ENCODE results near the gene SLC9A3. TPM values are rescaled to one million over a fixed set of nuclear protein-coding genes. Genes with fewer than 3 reads are reported as not detected.

The SLC9A3 gene
- total and polyA plus RNA-seq, 4 donors, result 2.3 to 7.2 (median 4.3) TPM

- Histone ChIP-seq H3K9me3 (ENCODE audit: control insufficient read depth, insufficient read depth, low read length) (peaks cover 2% of the 10 kb centered on the region), H3K4me3 (ENCODE audit: low read depth, low read length) (no peak overlapping the region), H3K27ac (ENCODE audit: low read depth, low read length) (no peak overlapping the region), H3K4me1 (ENCODE audit: control insufficient read depth, insufficient read depth, low read length) (no peaks in the 10 kb centered on the region), H3K27me3 (ENCODE audit: control insufficient read depth, insufficient read depth, low read length) (peaks cover 31% of the 10 kb centered on the region), H3K36me3 (ENCODE audit: control insufficient read depth, insufficient read depth, low read length) (no peaks in the 10 kb centered on the region)
- 78% methylated on average over 6 of the region's 8 CpGs for WGBS (ENCODE audit: insufficient coverage)
- DNase-seq (ENCODE audit: low read depth in 4 of 6, low spot score in 6 of 6), result no peak
These were observed 44.6 kb upstream of the SLC9A3 start for GRCh38 chr5:568809-569208.

- no peak for DNase-seq (ENCODE audit: low read depth in 4 of 6, low spot score in 6 of 6)
- Histone ChIP-seq H3K9me3 (ENCODE audit: control insufficient read depth, insufficient read depth, low read length) (peaks cover 2% of the 10 kb centered on the region), H3K4me3 (ENCODE audit: low read depth, low read length) (no peak overlapping the region), H3K4me1 (ENCODE audit: control insufficient read depth, insufficient read depth, low read length) (no peaks in the 10 kb centered on the region), H3K36me3 (ENCODE audit: control insufficient read depth, insufficient read depth, low read length) (no peaks in the 10 kb centered on the region), H3K27ac (ENCODE audit: low read depth, low read length) (no peak overlapping the region), H3K27me3 (ENCODE audit: control insufficient read depth, insufficient read depth, low read length) (peaks cover 30% of the 10 kb centered on the region)
- WGBS (ENCODE audit: insufficient coverage), result 67% methylated on average over 27 of the region's 27 CpGs
These were observed 44.0 kb upstream of the SLC9A3 start for GRCh38 chr5:568061-568781.

DNA sequence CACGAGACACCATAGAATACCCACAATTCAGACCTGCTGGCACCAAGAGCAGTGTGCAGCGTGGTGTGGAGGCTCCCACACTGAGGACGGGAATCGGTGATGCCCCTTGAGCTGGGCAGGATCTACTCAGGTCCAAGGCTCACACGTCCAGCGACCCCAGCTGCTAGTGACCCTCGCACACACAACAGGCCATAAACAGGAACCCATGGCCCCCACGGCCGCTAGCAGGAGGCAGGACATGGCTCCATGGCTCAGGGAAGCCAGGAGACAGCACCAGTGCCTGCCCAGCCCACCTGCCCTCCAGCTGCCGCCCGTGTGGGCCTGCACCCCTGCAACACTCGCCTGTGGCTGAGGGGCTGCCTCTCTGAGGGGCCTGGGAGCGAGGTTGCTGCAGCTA, 43.4 kb upstream of the SLC9A3 start:
- WGBS (ENCODE audit: insufficient coverage), result 85% methylated on average over 12 of the region's 13 CpGs
- H3K9me3 ChIP-seq (ENCODE audit: control insufficient read depth, insufficient read depth, low read length), result peaks cover 2% of the 10 kb centered on the region
- H3K27me3 ChIP-seq (ENCODE audit: control insufficient read depth, insufficient read depth, low read length), result peaks cover 30% of the 10 kb centered on the region
- no peak overlapping the region for H3K4me3 ChIP-seq (ENCODE audit: low read depth, low read length)
- DNase-seq (ENCODE audit: low read depth in 4 of 6, low spot score in 6 of 6), result no peak
- H3K4me1 ChIP-seq (ENCODE audit: control insufficient read depth, insufficient read depth, low read length), result no peaks in the 10 kb centered on the region
- H3K27ac ChIP-seq (ENCODE audit: low read depth, low read length), result no peak overlapping the region
- H3K36me3 ChIP-seq (ENCODE audit: control insufficient read depth, insufficient read depth, low read length), result no peaks in the 10 kb centered on the region

- Histone ChIP-seq H3K27ac (ENCODE audit: low read depth, low read length) (no peak overlapping the region), H3K9me3 (ENCODE audit: control insufficient read depth, insufficient read depth, low read length) (peaks cover 2% of the 10 kb centered on the region), H3K27me3 (ENCODE audit: control insufficient read depth, insufficient read depth, low read length) (peaks cover 30% of the 10 kb centered on the region), H3K4me1 (ENCODE audit: control insufficient read depth, insufficient read depth, low read length) (no peaks in the 10 kb centered on the region), H3K36me3 (ENCODE audit: control insufficient read depth, insufficient read depth, low read length) (no peaks in the 10 kb centered on the region), H3K4me3 (ENCODE audit: low read depth, low read length) (no peak overlapping the region)
- 88% methylated on average over 13 of the region's 16 CpGs for WGBS (ENCODE audit: insufficient coverage)
- DNase-seq (ENCODE audit: low read depth in 4 of 6, low spot score in 6 of 6), result no peak
These were observed 42.5 kb upstream of the SLC9A3 start for GRCh38 chr5:566636-567309.

- no peak overlapping the region for H3K27ac ChIP-seq (ENCODE audit: low read depth, low read length)
- H3K36me3 ChIP-seq (ENCODE audit: control insufficient read depth, insufficient read depth, low read length), result no peaks in the 10 kb centered on the region
- DNase-seq (ENCODE audit: low read depth in 4 of 6, low spot score in 6 of 6), result no peak
- H3K4me3 ChIP-seq (ENCODE audit: low read depth, low read length), result no peak overlapping the region
- WGBS (ENCODE audit: insufficient coverage), result 35% methylated on average over 17 of the region's 20 CpGs
- peaks cover 38% of the 10 kb centered on the region for H3K27me3 ChIP-seq (ENCODE audit: control insufficient read depth, insufficient read depth, low read length)
- H3K9me3 ChIP-seq (ENCODE audit: control insufficient read depth, insufficient read depth, low read length), result peaks cover 2% of the 10 kb centered on the region
- no peaks in the 10 kb centered on the region for H3K4me1 ChIP-seq (ENCODE audit: control insufficient read depth, insufficient read depth, low read length)
These were observed 41.7 kb upstream of the SLC9A3 start for GRCh38 chr5:565782-566440.

GRCh38 chr5:561408-561807, 37.2 kb upstream of the SLC9A3 start:
- peaks cover 25% of the 10 kb centered on the region for H3K27me3 ChIP-seq (ENCODE audit: control insufficient read depth, insufficient read depth, low read length)
- 74% methylated on average over 21 of the region's 21 CpGs for WGBS (ENCODE audit: insufficient coverage)
- H3K36me3 ChIP-seq (ENCODE audit: control insufficient read depth, insufficient read depth, low read length), result no peaks in the 10 kb centered on the region
- no peak overlapping the region for H3K27ac ChIP-seq (ENCODE audit: low read depth, low read length)
- H3K4me3 ChIP-seq (ENCODE audit: low read depth, low read length), result no peak overlapping the region
- DNase-seq (ENCODE audit: low read depth in 4 of 6, low spot score in 6 of 6), result no peak
- H3K4me1 ChIP-seq (ENCODE audit: control insufficient read depth, insufficient read depth, low read length), result no peaks in the 10 kb centered on the region
- H3K9me3 ChIP-seq (ENCODE audit: control insufficient read depth, insufficient read depth, low read length), result peaks cover 2% of the 10 kb centered on the region

GRCh38 chr5:560792-561166, 36.5 kb upstream of the SLC9A3 start:
- no peaks in the 10 kb centered on the region for H3K36me3 ChIP-seq (ENCODE audit: control insufficient read depth, insufficient read depth, low read length)
- H3K4me1 ChIP-seq (ENCODE audit: control insufficient read depth, insufficient read depth, low read length), result no peaks in the 10 kb centered on the region
- DNase-seq (ENCODE audit: low read depth in 4 of 6, low spot score in 6 of 6), result no peak
- WGBS (ENCODE audit: insufficient coverage), result 80% methylated on average over 7 of the region's 12 CpGs
- peaks cover 19% of the 10 kb centered on the region for H3K27me3 ChIP-seq (ENCODE audit: control insufficient read depth, insufficient read depth, low read length)
- no peak overlapping the region for H3K27ac ChIP-seq (ENCODE audit: low read depth, low read length)
- H3K4me3 ChIP-seq (ENCODE audit: low read depth, low read length), result no peak overlapping the region
- peaks cover 2% of the 10 kb centered on the region for H3K9me3 ChIP-seq (ENCODE audit: control insufficient read depth, insufficient read depth, low read length)

DNA sequence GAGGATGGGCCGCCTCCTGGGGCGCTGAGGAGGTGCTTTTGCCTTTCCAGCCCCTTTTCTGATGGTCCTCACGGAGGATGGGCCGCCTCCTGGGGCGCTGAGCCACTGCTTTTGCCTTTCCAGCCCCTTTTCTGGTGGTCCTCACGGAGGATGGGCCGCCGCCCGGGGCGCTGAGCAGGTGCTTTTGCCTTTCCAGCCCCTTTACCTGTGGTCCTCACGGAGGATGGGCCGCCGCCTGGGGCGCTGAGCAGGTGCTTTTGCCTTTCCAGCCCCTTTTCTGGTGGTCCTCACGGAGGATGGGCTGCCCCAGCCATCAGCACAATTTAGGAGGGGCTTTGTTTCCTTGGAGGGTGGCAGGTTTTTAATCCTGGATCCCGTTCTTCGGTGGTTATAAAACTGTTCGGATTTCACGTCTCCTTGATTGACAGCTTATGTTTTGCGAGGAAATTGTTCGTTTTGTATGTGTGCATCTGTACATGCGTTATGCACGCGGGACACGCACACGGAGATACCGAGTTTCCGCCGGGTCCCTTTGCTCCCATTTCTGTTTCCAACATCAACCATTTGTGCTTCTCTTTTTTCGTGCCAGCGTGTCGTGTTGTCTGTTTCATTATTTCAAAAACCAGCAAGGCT, 34.7 kb upstream of the SLC9A3 start:
- WGBS (ENCODE audit: insufficient coverage), result 80% methylated on average over 29 of the region's 32 CpGs
- DNase-seq (ENCODE audit: low read depth in 4 of 6, low spot score in 6 of 6), result no peak
- peaks cover 15% of the 10 kb centered on the region for H3K27me3 ChIP-seq (ENCODE audit: control insufficient read depth, insufficient read depth, low read length)

GRCh38 chr5:558326-558725, 34.1 kb upstream of the SLC9A3 start:
- WGBS (ENCODE audit: insufficient coverage), result 87% methylated on average over 9 of the region's 10 CpGs
- DNase-seq (ENCODE audit: low read depth in 4 of 6, low spot score in 6 of 6), result no peak
- peaks cover 2% of the 10 kb centered on the region for H3K9me3 ChIP-seq (ENCODE audit: control insufficient read depth, insufficient read depth, low read length)
- H3K36me3 ChIP-seq (ENCODE audit: control insufficient read depth, insufficient read depth, low read length), result no peaks in the 10 kb centered on the region
- H3K4me1 ChIP-seq (ENCODE audit: control insufficient read depth, insufficient read depth, low read length), result no peaks in the 10 kb centered on the region
- H3K27me3 ChIP-seq (ENCODE audit: control insufficient read depth, insufficient read depth, low read length), result peaks cover 15% of the 10 kb centered on the region
- H3K27ac ChIP-seq (ENCODE audit: low read depth, low read length), result no peak overlapping the region
- no peak overlapping the region for H3K4me3 ChIP-seq (ENCODE audit: low read depth, low read length)

More for the DNA sequence above, 34.7 kb upstream of the SLC9A3 start:
- no peaks in the 10 kb centered on the region for H3K36me3 ChIP-seq (ENCODE audit: control insufficient read depth, insufficient read depth, low read length)
- no peak overlapping the region for H3K4me3 ChIP-seq (ENCODE audit: low read depth, low read length)
- H3K4me1 ChIP-seq (ENCODE audit: control insufficient read depth, insufficient read depth, low read length), result no peaks in the 10 kb centered on the region
- no peak overlapping the region for H3K27ac ChIP-seq (ENCODE audit: low read depth, low read length)
- peaks cover 2% of the 10 kb centered on the region for H3K9me3 ChIP-seq (ENCODE audit: control insufficient read depth, insufficient read depth, low read length)

Data from spinal cord (tissue), 10 donors.